ENCODE results near the gene NPAS2. TPM values are rescaled to one million over a fixed set of nuclear protein-coding genes. Genes with fewer than 3 reads are reported as not detected.

The NPAS2 gene
- total RNA-seq, 4 donors from 2014 or later = 63.0 to 134 (median 115) TPM

DNA sequence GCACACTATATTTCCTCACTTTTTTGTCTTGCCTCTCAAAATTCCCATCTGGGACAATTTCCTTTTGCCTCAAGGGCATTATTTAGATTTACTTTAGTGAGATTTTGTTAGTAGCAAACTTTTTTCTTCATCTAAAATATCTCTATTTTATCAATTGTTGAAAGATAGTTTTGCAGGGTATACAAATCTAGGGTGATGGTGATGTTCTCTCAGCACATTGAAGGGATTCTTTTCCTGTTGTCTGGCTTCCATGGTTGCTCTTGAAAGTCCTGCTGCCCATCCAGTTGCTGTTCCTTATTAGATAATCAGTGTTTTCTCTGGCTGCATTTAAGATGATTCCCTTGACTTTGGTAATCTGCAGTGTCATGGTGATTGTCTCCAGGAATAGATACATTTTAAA is 48.1 kb downstream of the NPAS2 start:
- DNase-seq = no peak

GRCh38 chr2:100869120-100869519 is 49.2 kb downstream of the NPAS2 start:
- Histone ChIP-seq H3K27me3 (no peaks in the 10 kb centered on the region), H3K4me1 (peaks cover 0 to 10% (median 3%) of the 10 kb centered on the region in 4 donors), H3K4me3 (no peak overlapping the region), H3K27ac (no peak overlapping the region), H3K9me3 (peaks cover 0 to 10% of the 10 kb centered on the region in 2 donors), H3K36me3 (no peaks in the 10 kb centered on the region)
- 85 to 94% methylated on average over 2 to 3 of the region's 3 CpGs for WGBS, 2 donors (ENCODE audit: low coverage in 1 of 2)
- TF ChIP-seq POLR2AphosphoS5 (IDR thresholded peaks at IDR 0.05) (no peak), EP300 (IDR thresholded peaks at IDR 0.05; ENCODE audit: low read depth) (no peak), CTCF (IDR thresholded peaks at IDR 0.05) (no peak), POLR2A (IDR thresholded peaks at IDR 0.05) (no peak)
- intact Hi-C loops (cut with DNase I; ENCODE audit: low total_unique reads) (no loop called here), in situ Hi-C loops (cut with MboI; ENCODE audit: low pct_ligation_motif_present in 1 of 4, low pct_unique_long_range_greater_than_20kb in 1 of 4, low sequenced_read_pairs in 3 of 4) (no loop called here)
- no peak for DNase-seq

More for the DNA sequence above, 48.1 kb downstream of the NPAS2 start:
- Histone ChIP-seq H3K9me3 (peaks cover 0 to 10% of the 10 kb centered on the region in 2 donors), H3K27me3 (no peaks in the 10 kb centered on the region), H3K4me1 (peaks cover 0 to 10% (median 3%) of the 10 kb centered on the region in 4 donors), H3K36me3 (no peaks in the 10 kb centered on the region), H3K4me3 (no peak overlapping the region), H3K27ac (no peak overlapping the region)
- intact Hi-C loops (cut with DNase I; ENCODE audit: low total_unique reads) (no loop called here), in situ Hi-C loops (cut with MboI; ENCODE audit: low pct_ligation_motif_present in 1 of 4, low pct_unique_long_range_greater_than_20kb in 1 of 4, low sequenced_read_pairs in 3 of 4) (no loop called here)
- TF ChIP-seq EP300 (IDR thresholded peaks at IDR 0.05; ENCODE audit: low read depth) = no peak
- no peak for TF ChIP-seq POLR2A (IDR thresholded peaks at IDR 0.05)
- no peak for TF ChIP-seq CTCF (IDR thresholded peaks at IDR 0.05)
- TF ChIP-seq POLR2AphosphoS5 (IDR thresholded peaks at IDR 0.05) = no peak

GRCh38 chr2:100870652-100871531 is 51.0 kb downstream of the NPAS2 start:
- intact Hi-C loops (cut with DNase I; ENCODE audit: low total_unique reads) = no loop called here
- no peak for DNase-seq
- no peak for TF ChIP-seq CTCF (IDR thresholded peaks at IDR 0.05)
- TF ChIP-seq POLR2A (IDR thresholded peaks at IDR 0.05) = no peak
- no peak for TF ChIP-seq EP300 (IDR thresholded peaks at IDR 0.05; ENCODE audit: low read depth)
- TF ChIP-seq POLR2AphosphoS5 (IDR thresholded peaks at IDR 0.05) = no peak
- peaks cover 0 to 10% of the 10 kb centered on the region in 2 donors for H3K9me3 ChIP-seq
- no peak overlapping the region for H3K4me3 ChIP-seq
- in situ Hi-C loops (cut with MboI; ENCODE audit: low pct_ligation_motif_present in 1 of 4, low pct_unique_long_range_greater_than_20kb in 1 of 4, low sequenced_read_pairs in 3 of 4) = no loop called here
- no peaks in the 10 kb centered on the region for H3K27me3 ChIP-seq
- H3K27ac ChIP-seq = no peak overlapping the region
- H3K4me1 ChIP-seq = peaks cover 0 to 7% (median 2%) of the 10 kb centered on the region in 4 donors
- 53 to 73% methylated on average over 3 to 6 of the region's 6 CpGs for WGBS, 2 donors (ENCODE audit: low coverage in 1 of 2)
- H3K36me3 ChIP-seq = no peaks in the 10 kb centered on the region

- Histone ChIP-seq H3K4me1 (peaks cover 0 to 10% (median 1%) of the 10 kb centered on the region in 4 donors), H3K27ac (no peak overlapping the region), H3K36me3 (no peaks in the 10 kb centered on the region), H3K9me3 (no peaks in the 10 kb centered on the region), H3K4me3 (no peak overlapping the region), H3K27me3 (no peaks in the 10 kb centered on the region)
- DNase-seq = no peak
- no peak for TF ChIP-seq EP300 (IDR thresholded peaks at IDR 0.05; ENCODE audit: low read depth)
- intact Hi-C loops (cut with DNase I; ENCODE audit: low total_unique reads) = no loop called here
- in situ Hi-C loops (cut with MboI; ENCODE audit: low pct_ligation_motif_present in 1 of 4, low pct_unique_long_range_greater_than_20kb in 1 of 4, low sequenced_read_pairs in 3 of 4) = no loop called here
- 60 to 82% methylated on average over 13 to 20 of the region's 20 CpGs for WGBS, 2 donors (ENCODE audit: low coverage in 1 of 2)
These were observed 55.7 kb downstream of the NPAS2 start for GRCh38 chr2:100875516-100876230.

Data from transverse colon (tissue), 4 donors.